ENCODE results near the gene LST1. TPM values are rescaled to one million over a fixed set of nuclear protein-coding genes. Genes with fewer than 3 reads are reported as not detected.
A peak's percentile ranks its signal among the peaks of the same experiment; 100 is the strongest.

LST1 gene
- total RNA-seq, 1 donor from 2014 or later, result 68.1 TPM

DNA sequence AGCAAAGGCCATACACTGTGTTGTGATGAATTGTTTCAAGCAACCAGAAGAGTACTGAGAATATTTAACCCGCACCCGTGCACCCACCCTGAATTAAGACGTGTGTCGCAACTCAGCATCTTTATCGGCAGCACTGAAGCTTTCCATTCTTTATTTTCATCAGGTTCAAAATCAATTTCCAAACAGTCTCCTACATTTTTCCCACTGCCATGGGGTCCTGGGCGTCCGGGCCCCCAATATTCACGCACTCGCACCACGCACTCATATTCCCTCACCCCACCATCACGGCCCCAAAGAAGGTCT, 5.7 kb upstream of the LST1 start:
- no peak for ATAC-seq
- peak overlapping the region; percentile 73 for H3K4me3 ChIP-seq
- no peak for DNase-seq
- TF ChIP-seq, protein P1, sequence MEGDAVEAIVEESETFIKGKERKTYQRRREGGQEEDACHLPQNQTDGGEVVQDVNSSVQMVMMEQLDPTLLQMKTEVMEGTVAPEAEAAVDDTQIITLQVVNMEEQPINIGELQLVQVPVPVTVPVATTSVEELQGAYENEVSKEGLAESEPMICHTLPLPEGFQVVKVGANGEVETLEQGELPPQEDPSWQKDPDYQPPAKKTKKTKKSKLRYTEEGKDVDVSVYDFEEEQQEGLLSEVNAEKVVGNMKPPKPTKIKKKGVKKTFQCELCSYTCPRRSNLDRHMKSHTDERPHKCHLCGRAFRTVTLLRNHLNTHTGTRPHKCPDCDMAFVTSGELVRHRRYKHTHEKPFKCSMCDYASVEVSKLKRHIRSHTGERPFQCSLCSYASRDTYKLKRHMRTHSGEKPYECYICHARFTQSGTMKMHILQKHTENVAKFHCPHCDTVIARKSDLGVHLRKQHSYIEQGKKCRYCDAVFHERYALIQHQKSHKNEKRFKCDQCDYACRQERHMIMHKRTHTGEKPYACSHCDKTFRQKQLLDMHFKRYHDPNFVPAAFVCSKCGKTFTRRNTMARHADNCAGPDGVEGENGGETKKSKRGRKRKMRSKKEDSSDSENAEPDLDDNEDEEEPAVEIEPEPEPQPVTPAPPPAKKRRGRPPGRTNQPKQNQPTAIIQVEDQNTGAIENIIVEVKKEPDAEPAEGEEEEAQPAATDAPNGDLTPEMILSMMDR (IDR thresholded peaks at IDR 0.05), result no peak
- no peaks in the 10 kb centered on the region for H3K36me3 ChIP-seq
- no peaks in the 10 kb centered on the region for H3K27me3 ChIP-seq
- intact Hi-C loops (cut with DNase I), result no loop called here
- H3K27ac ChIP-seq, result peak overlapping the region; percentile 84
- H3K9me3 ChIP-seq, result no peaks in the 10 kb centered on the region
- peaks cover 7% of the 10 kb centered on the region for H3K4me1 ChIP-seq

DNA sequence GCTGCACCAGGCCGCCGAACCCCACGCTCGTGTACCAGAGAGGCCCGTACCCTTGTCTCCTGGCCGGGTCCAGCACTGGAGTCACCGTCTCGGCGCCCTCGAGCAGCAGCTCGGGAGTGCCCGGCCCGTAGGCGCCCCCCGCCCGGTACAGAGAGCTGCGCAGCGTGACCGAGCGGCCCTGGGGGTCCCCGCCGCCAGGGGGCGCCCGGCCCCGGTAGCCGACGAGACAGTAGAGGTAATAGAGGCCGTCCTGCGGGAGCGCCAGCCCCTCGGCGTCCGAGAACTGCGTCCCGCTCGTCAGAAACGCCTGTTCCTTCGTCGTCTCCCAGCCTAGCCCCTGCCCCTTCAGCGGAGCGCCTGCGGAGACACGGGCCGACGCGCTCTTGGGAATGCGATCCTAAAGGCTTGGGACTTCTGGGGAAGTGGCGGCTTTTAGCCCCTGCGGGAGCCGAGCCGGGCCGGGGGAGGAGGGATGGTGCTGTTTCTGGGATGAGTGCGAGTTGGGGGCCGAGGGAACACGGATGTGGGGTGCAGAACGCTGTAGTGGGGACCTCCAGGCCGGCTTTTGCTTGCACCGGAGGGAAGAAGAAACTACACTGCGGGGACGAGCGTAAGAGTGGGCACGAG, 5.2 kb upstream of the LST1 start:
- peak; percentile 94 for DNase-seq
- Histone ChIP-seq H3K4me3 (peak overlapping the region; percentile 73), H3K36me3 (no peaks in the 10 kb centered on the region), H3K4me1 (peaks cover 12% of the 10 kb centered on the region), H3K27me3 (no peaks in the 10 kb centered on the region), H3K27ac (peak overlapping the region; percentile 84), H3K9me3 (no peaks in the 10 kb centered on the region)
- TF ChIP-seq, protein P1 (IDR thresholded peaks at IDR 0.05), result peak; percentile 99
- peak; percentile 97 for ATAC-seq
- intact Hi-C loops (cut with DNase I), result no loop called here

DNA sequence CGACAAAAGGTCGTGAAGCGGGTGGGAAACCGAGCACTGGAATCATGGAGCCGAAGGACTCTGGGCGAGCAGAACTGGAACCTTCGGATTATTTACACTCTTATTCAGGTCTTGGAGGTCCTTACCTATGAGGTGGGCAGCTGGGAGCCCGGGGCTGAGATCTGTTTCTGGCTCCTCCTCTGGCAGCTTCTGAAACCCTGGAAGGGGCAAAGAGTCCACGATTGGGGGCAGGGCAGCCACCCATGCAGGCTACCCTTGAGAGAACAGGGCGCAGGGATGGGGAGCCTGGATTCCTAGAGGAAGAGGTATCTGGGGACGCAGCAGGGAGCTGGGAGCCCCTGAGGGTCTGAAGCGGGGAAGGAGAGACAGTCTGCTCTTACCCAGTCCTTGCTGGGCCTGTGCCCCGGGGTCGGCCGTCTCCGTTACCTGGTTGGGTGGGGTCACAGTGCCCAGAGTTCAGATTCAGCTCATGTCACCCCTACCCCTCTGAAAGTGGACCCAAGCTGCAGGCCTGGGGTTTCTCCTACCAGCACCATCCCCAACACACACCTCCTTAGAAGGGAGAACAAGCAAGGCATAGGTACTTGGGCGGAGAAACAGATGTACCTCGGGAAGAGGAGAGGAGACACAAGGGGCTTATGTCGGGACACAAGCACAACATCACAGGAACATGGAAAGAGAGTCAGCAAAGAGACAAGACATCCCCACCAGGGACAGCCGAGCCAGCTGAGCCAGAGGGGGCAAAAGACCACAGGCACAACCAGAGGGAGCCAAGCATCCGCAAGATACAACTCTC, 4.4 kb upstream of the LST1 start:
- Histone ChIP-seq H3K27me3 (no peaks in the 10 kb centered on the region), H3K27ac (peak overlapping the region; percentile 84), H3K36me3 (no peaks in the 10 kb centered on the region), H3K4me3 (peak overlapping the region; percentile 73), H3K4me1 (peaks cover 12% of the 10 kb centered on the region), H3K9me3 (no peaks in the 10 kb centered on the region)
- intact Hi-C loops (cut with DNase I), result no loop called here
- TF ChIP-seq, protein P1 (IDR thresholded peaks at IDR 0.05), result no peak
- ATAC-seq, result no peak
- no peak for DNase-seq

DNA sequence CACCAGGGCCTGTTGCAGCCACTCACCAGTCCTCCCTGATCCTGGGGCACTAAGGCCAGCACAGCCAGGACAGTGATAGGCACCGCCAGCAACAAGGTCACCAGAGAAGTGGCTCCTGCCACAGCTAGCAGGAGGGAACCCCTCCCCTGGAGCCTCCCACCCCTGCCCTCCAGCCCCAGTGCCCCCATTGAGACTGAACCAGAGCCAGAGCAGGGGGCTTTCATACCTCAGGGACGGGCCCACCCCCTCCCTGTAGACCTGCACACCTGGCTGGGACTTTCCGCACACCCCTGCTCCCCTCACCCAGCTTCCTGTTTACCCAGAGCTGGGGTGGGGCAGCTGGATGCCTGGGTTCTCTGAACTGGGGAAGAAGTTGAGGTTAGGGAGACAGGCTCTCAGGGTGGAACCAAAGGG, 3.8 kb upstream of the LST1 start, which contains the start of gene LTB:
TSS of gene LTB (minus strand) at position 195 of the 414 bp plus-strand sequence. CDS start at position 188, 7 bp downstream.
- intact Hi-C loops (cut with DNase I), result no loop called here
- TF ChIP-seq, protein P1 (IDR thresholded peaks at IDR 0.05), result no peak
- Histone ChIP-seq H3K4me3 (peak within 1 kb of the TSS; percentile 73), H3K36me3 (no peaks in the 10 kb centered on the region), H3K27ac (peak within 1 kb of the TSS; percentile 84), H3K9me3 (no peaks in the 10 kb centered on the region), H3K27me3 (no peaks in the 10 kb centered on the region), H3K4me1 (peaks cover 12% of the 10 kb centered on the region)
- ATAC-seq, result no peak
- DNase-seq, result no peak

DNA sequence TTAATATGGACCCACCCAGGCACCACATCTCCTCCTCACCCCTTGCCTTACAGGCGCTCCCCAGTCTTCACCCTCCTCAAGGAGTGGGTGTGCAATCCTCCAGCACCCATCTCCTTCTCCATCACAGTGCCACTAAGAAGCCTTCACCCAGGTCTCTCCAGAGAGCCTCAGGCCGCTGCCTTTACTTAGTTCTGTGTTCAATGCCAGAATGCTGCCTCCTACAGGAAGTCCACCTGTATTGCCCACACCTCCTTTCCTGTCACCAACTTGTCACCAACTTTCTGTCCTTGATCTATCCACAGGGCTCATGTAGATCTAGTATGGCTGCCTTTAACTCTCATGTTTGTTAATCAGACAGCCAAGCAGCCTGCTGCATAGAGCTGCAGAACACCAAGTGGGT, 586 bp upstream of the LST1 start:
- ATAC-seq, result no peak
- H3K27ac ChIP-seq, result peak overlapping the region; percentile 60
- no peaks in the 10 kb centered on the region for H3K36me3 ChIP-seq
- H3K4me3 ChIP-seq, result no peak overlapping the region
- DNase-seq, result no peak
- H3K27me3 ChIP-seq, result no peaks in the 10 kb centered on the region
- TF ChIP-seq, protein P1 (IDR thresholded peaks at IDR 0.05), result peak; percentile 22
- no peaks in the 10 kb centered on the region for H3K9me3 ChIP-seq
- peaks cover 16% of the 10 kb centered on the region for H3K4me1 ChIP-seq
- intact Hi-C loops (cut with DNase I), result no loop called here

Measured in upper lobe of right lung (tissue), 1 donor.